Measurements from ENCODE around the gene CFAP53. TPM values are rescaled to one million over a fixed set of nuclear protein-coding genes. Genes with fewer than 3 reads are reported as not detected.
"Not testable (repeated sequence)": the region's sequence is repeated elsewhere in the genome, so short reads cannot be mapped to it uniquely, and the experiment has no call there.

Gene CFAP53
- total RNA-seq, 1 experiment from 2014 or later: 0.15 TPM

GRCh38 chr18:50247561-50247960 is 18.7 kb downstream of the CFAP53 start:
- Histone ChIP-seq H2BK5ac (ENCODE audit: insufficient read length, low read length) (no peak overlapping the region), H2AFZ (ENCODE audit: low read length) (no peak overlapping the region), H3K79me1 (ENCODE audit: insufficient read depth, low read depth, low read length, poor library complexity, severe bottlenecking) (no peaks in the 10 kb centered on the region), H3K79me2 (ENCODE audit: insufficient read depth, low read length) (no peaks in the 10 kb centered on the region), H3K23me2 (ENCODE audit: insufficient read length, low read depth, low read length, poor library complexity, severe bottlenecking) (no peaks in the 10 kb centered on the region), H3K18ac (ENCODE audit: insufficient read length, low read depth, low read length) (no peak overlapping the region), H3K23ac (ENCODE audit: insufficient read length, low read depth, low read length) (no peak overlapping the region), H3K14ac (ENCODE audit: insufficient read depth, low read length) (no peak overlapping the region), H4K5ac (ENCODE audit: insufficient read length, low read depth, low read length) (no peak overlapping the region), H3K9me3 (ENCODE audit: control insufficient read depth, low read depth, low read length) (no peaks in the 10 kb centered on the region), H3T11ph (ENCODE audit: low read length) (no peak overlapping the region), H2BK15ac (ENCODE audit: low read depth, low read length) (no peak overlapping the region), H3K9ac (ENCODE audit: extremely low read depth, insufficient read length, low read length) (no peak overlapping the region), H3K4me2 (ENCODE audit: insufficient read depth, insufficient read length, low read length) (no peak overlapping the region), H3K27me3 (ENCODE audit: insufficient read depth, low read length) (no peaks in the 10 kb centered on the region), H3K4ac (ENCODE audit: low read depth, low read length) (no peak overlapping the region), H4K8ac (replicated peaks; ENCODE audit: insufficient read length, low read depth, low read length) (no peak overlapping the region), H4K20me1 (ENCODE audit: control insufficient read depth, insufficient read depth, insufficient read length) (no peaks in the 10 kb centered on the region), H2BK12ac (ENCODE audit: insufficient read length, low read depth, low read length) (no peak overlapping the region), H3K56ac (ENCODE audit: insufficient read length, low read depth, low read length) (no peak overlapping the region), H3K27ac (ENCODE audit: insufficient read length, low read depth, low read length) (no peak overlapping the region), H2AK5ac (ENCODE audit: insufficient read length, low read length) (no peak overlapping the region), H3K4me1 (ENCODE audit: insufficient read depth, low read length) (no peaks in the 10 kb centered on the region; the same call in 1 of the 2 replicates), H2BK20ac (ENCODE audit: low read depth, low read length, poor library complexity, severe bottlenecking) (no peak overlapping the region), H4K91ac (ENCODE audit: insufficient read length, low read depth, low read length) (no peak overlapping the region), H2BK120ac (ENCODE audit: low read depth, low read length, poor library complexity, severe bottlenecking) (no peak overlapping the region)
- Mint-ChIP-seq H3K27me3 (ENCODE audit: low read depth) (no peaks in the 10 kb centered on the region; the same call in 1 of the 2 replicates), H3K4me1 (peaks cover 5 to 10% of the 10 kb centered on the region in 2 experiments; a peak in 3 of 4 replicates), H3K9me3 (peaks cover 13% of the 10 kb centered on the region in 2 experiments), H3K27ac (no peak overlapping the region), H3K36me3 (ENCODE audit: insufficient read depth in 1 of 3, low read depth in 3 of 3) (peaks cover 0 to 7% (median 2%) of the 10 kb centered on the region in 3 experiments; a peak in 3 of 7 replicates), H3K4me3 (no peak overlapping the region)
- TF ChIP-seq CTCF (conservative IDR thresholded peaks at IDR 0.05): no peak
- no peak for DNase-seq

GRCh38 chr18:50241768-50242167 is 24.5 kb downstream of the CFAP53 start:
- not testable (repeated sequence) for H2BK15ac ChIP-seq (ENCODE audit: low read depth, low read length); H3K4me1 Mint-ChIP-seq; H3K4me2 ChIP-seq (ENCODE audit: insufficient read depth, insufficient read length, low read length); H3K27me3 Mint-ChIP-seq (ENCODE audit: low read depth); H3K9ac ChIP-seq (ENCODE audit: extremely low read depth, insufficient read length, low read length); H2AFZ ChIP-seq (ENCODE audit: low read length); H3K14ac ChIP-seq (ENCODE audit: insufficient read depth, low read length); H4K5ac ChIP-seq (ENCODE audit: insufficient read length, low read depth, low read length); H4K8ac ChIP-seq (replicated peaks; ENCODE audit: insufficient read length, low read depth, low read length); H3T11ph ChIP-seq (ENCODE audit: low read length); H3K79me1 ChIP-seq (ENCODE audit: insufficient read depth, low read depth, low read length, poor library complexity, severe bottlenecking); H3K4ac ChIP-seq (ENCODE audit: low read depth, low read length); H2BK120ac ChIP-seq (ENCODE audit: low read depth, low read length, poor library complexity, severe bottlenecking); H2AK5ac ChIP-seq (ENCODE audit: insufficient read length, low read length); H2BK12ac ChIP-seq (ENCODE audit: insufficient read length, low read depth, low read length); H3K27ac ChIP-seq (ENCODE audit: insufficient read length, low read depth, low read length); H3K23me2 ChIP-seq (ENCODE audit: insufficient read length, low read depth, low read length, poor library complexity, severe bottlenecking); H3K79me2 ChIP-seq (ENCODE audit: insufficient read depth, low read length); DNase-seq; H4K91ac ChIP-seq (ENCODE audit: insufficient read length, low read depth, low read length); H3K27ac Mint-ChIP-seq; H3K9me3 ChIP-seq (ENCODE audit: control insufficient read depth, low read depth, low read length); H3K23ac ChIP-seq (ENCODE audit: insufficient read length, low read depth, low read length); H2BK20ac ChIP-seq (ENCODE audit: low read depth, low read length, poor library complexity, severe bottlenecking); H3K27me3 ChIP-seq (ENCODE audit: insufficient read depth, low read length); H3K4me1 ChIP-seq (ENCODE audit: insufficient read depth, low read length); H3K18ac ChIP-seq (ENCODE audit: insufficient read length, low read depth, low read length); H2BK5ac ChIP-seq (ENCODE audit: insufficient read length, low read length); H3K4me3 Mint-ChIP-seq; H3K56ac ChIP-seq (ENCODE audit: insufficient read length, low read depth, low read length); H4K20me1 ChIP-seq (ENCODE audit: control insufficient read depth, insufficient read depth, insufficient read length)
- no CpG with 5 or more reads among the region's 8 CpGs for WGBS (ENCODE audit: extremely low coverage, insufficient read length, low lambda C conversion rate)
- Mint-ChIP-seq H3K9me3 (peaks cover 39 to 40% of the 10 kb centered on the region in 2 experiments), H3K36me3 (ENCODE audit: insufficient read depth in 1 of 3, low read depth in 3 of 3) (peaks cover 10 to 19% (median 14%) of the 10 kb centered on the region in 3 experiments)
